ENCODE results near the gene PEMT.

PEMT gene

GRCh38 chr17:17535957-17536356 lies 55.6 kb downstream of the PEMT start:
- DNase-seq (ENCODE audit: low read depth) = no peak

- no peak for DNase-seq (ENCODE audit: low read depth)
Observed at GRCh38 chr17:17533901-17534441, 57.5 kb downstream of the PEMT start.

GRCh38 chr17:17532991-17533390 lies 58.5 kb downstream of the PEMT start:
- DNase-seq (ENCODE audit: low read depth) = no peak

DNA sequence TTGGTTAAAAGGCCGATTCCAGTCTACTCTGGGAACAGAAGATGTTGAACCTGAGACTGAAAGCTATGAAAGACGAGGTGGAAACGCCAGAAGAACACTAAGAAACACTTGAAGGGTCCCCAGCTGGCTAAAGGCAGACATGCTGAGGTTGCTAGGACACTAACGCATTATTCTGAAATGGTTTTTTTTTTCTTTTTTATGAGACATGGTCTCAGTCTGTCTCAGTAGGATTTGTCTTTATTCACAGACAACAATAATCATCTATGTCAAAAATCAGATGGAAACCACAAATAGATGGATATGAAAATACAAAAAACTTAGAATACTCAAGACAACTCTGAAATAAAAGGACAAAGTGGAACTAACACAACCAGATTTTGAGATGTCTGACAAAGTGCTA lies 60.4 kb downstream of the PEMT start:
- DNase-seq (ENCODE audit: low read depth) = no peak

DNA sequence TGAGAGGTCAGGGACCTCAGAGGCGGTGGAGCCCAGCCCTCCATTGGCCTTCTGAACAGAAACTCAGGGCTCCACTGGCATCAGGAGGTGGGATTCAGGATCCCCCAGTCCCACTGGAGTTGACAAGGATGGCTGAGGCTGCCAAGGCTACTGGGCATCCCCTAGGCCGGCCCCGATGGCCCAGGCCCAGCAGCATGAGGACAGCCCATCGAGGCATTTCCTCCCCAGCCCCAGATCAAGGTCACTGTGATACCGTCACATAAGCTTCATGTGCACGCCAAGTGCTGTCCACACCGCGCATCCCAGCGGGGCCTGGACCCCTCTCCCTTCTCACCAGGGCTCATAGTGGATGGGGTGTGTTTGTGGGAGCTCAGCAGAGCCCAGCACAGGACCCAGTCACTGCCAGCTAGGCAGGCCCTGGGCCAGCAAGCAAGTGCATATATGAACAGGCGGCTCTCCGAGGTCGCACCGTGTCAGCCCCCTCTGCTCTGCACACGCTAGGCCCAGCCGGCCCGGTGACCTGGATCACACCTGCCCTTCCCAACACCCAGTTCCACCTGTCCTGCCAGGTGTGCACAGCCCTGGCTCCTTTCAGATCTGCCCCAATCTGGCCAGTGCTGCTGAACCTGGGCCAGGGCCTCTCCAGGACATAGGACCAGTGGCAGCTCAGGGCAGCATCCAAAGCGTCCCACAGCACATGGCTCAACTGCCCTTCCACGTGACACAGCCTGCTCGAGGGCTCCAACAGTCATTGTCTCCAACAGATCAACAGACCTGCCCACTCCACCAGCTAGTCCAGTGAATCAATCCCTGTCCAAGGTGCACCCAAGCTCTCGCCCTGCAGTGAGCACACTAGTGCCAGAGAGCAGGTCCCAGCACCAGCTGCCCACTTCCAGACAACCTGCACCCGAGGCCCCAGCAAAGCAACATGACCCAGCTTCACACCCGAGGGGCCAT lies 62.5 kb downstream of the PEMT start:
- no peak for DNase-seq (ENCODE audit: low read depth)

DNA sequence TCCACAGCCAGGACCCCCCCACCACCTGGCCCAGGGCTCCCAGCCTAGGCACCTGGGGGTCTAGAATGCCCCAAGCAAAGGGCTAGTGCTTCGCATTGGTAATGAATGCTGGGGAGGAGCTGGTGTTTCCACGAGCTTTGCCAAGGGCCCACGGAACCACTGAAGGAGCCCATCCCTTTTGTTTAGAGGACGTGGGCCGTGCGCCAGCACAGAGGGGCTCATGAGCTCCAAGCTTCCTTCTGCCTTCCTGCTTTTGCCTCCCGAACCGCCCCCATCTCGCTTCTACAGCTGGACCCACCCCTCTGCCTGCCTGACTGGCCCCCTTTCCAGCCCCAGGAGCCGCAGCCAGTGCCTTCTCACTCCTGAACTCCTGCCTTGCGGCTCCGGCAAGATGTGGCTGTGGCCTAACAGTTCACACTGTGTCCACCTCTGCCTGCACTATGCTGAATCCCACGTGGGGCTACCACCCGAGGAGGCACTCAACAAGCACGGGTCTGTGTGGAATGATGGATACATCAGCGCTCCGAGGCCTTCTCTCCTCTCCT lies 63.5 kb downstream of the PEMT start:
- no peak for DNase-seq (ENCODE audit: low read depth)

DNA sequence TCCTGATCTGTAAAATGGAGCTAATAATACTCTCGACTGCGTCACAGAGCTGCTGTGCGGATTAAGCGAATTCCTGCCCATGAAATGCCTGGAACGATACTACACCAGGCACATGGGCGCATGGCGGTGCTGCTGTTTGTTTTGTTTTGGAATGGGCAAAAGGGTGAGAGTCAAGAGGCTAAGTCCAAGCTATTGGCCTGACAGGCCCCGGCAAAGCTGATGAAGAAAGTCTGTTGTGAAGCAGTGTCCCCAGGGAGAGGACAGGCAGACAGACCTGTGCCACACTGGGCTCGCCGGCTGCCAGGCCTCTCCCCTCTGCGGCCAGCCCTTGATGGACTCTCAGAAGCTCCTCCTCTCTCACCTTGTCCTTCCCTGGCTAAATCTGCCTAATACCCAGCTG lies 64.0 kb downstream of the PEMT start:
- no peak for DNase-seq (ENCODE audit: low read depth)

DNA sequence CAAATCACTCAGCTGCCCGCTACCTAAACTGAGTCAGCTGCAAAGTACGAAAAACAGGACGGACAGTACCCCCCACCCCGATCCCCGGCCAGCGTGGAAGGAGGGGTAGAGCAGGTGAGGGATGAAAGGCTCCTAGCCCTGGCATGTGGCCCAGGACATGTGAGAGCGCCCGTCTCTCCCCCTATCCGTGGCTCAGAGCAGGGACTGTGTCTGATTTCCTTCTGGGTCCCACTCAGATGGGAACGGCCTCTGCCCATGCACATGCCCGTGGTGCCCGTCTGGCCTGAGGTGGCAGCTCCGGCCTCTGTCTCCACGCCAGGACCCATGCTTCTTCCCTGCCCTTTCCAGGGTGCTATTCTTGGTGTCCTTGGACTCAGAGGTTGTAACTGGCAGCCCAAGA lies 65.1 kb downstream of the PEMT start:
- no peak for DNase-seq (ENCODE audit: low read depth)

GRCh38 chr17:17525956-17526355 lies 65.6 kb downstream of the PEMT start:
- no peak for DNase-seq (ENCODE audit: low read depth)

- no peak for DNase-seq (ENCODE audit: low read depth)
Observed at GRCh38 chr17:17525311-17525710, 66.2 kb downstream of the PEMT start.

GRCh38 chr17:17523731-17524490 lies 67.6 kb downstream of the PEMT start:
- DNase-seq (ENCODE audit: low read depth) = no peak

- no peak for DNase-seq (ENCODE audit: low read depth)
Observed at GRCh38 chr17:17523001-17523730, 68.3 kb downstream of the PEMT start.

DNA sequence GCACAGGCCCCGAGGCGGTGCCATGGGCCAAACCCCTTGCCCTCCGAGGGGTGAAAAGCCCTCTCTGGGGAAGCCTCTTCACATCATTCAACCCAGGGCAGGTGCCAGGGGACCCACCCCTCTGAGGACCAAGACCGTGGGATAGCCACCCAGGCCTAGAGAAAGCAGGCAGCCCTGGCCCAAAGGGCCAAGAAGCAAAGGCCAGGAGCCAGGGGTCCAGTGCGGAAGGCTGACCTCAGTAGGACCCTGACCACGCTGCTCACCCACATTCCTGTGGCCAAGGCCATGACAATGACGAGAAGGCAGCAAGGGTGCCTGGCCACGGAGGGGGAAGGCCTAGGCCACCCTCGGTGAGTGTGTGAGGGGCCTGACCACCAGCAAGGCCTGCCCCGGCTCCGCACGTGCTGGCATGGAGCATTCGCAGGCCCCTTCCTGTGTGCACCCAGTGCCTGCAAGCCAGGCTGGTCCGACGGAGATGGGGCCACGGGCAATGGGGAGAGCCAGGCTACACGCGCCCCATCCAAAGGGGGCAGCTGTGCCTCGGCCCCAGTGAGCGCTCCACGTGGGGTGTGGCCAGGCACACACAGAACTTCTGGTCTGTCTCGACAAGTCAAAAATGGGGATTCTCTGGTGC lies 70.8 kb downstream of the PEMT start:
- no peak for DNase-seq (ENCODE audit: low read depth)

- no peak for DNase-seq (ENCODE audit: low read depth)
Observed at GRCh38 chr17:17519886-17520285, 71.6 kb downstream of the PEMT start.

DNA sequence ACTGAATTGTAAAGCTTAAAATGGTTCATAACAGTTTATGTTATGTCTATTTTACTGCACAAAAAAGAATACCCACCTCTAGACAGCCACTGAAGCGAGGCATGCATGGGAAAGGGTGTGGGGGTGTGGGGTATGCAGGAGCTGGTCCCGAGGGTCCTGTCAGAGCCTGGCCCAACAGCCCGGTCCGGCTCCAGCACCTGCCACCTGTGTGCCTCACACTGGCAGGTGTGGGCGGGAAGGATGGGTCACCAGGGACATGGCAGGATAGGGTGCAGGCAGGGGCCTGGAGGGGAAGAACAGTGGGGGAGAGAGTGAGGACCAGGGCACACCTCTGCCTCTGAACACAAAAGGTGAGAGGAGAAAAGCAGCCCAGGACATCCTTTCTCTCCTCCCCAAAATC lies 72.6 kb downstream of the PEMT start:
- no peak for DNase-seq (ENCODE audit: low read depth)

DNA sequence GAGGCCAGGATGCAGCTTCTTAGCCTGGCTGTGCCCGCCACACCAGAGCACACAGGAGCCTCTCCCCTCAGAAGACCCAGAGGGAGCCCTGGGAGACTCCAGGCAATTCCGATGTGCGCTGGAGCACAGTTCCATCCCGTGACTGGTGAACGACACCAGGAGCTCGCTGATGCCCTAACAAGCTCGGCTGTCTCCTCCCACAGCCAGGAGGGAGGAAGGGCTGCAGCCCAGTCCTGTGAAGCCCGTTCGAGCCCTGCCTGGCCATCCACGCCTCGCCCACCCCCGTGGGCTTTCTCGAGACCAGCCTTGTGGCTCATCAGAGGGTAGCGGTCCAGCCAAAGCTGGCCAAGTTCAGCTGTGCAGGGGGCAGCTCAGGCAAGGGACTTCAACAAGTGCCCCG lies 73.5 kb downstream of the PEMT start:
- DNase-seq (ENCODE audit: low read depth) = no peak

DNA sequence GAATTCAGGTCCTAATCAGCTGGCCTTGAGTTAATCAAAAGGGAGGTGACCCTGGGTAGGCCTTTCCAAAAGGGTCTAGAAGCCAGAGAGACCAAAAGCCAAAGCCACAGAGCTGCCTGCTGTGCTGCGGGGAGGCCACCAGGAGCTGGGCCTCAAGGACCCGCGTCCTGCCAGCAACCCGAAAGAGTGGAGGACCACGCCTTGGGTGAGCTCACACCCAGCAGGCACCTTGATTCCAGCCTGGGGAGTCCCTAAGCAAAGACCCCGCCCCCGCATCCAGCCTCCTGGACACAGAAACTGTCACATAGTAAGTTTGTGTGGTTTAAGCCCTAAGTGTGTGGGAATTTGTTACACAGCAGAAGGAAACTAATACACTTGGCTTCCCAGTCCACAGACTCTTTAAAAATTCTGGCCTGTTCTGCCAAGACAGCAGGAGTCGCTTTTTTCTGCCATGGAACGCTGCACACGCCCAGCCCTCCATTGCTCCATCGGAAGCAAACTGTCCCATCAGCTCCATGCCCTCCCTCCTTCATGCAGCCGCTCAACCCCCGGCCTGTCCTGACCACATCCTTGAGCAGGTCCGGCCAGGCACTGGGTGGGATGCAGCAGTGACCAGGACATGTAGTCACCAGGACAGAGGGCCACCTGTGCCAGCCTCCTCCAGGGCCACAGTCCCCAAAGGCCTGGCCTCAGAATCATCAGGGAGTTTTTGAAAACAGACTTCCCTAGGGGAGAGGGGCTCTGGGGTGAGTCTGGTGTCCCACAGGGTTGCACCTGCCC lies 74.4 kb downstream of the PEMT start:
- DNase-seq (ENCODE audit: low read depth) = no peak

- no peak for DNase-seq (ENCODE audit: low read depth)
Observed at GRCh38 chr17:17515934-17516930, 75.3 kb downstream of the PEMT start.
